Right cardiac atrium (tissue), 5 donors: ENCODE measurements around the gene SLC66A1. TPM values are rescaled to one million over a fixed set of nuclear protein-coding genes. Genes with fewer than 3 reads are reported as not detected.

Experiments
- ATAC-seq, 2 donors: fragments of 200-7000 bp; cut with Tn5 transposase; one replicate each; pipeline versions ENCODE4 v1.8.0 to v1.9.1; 2020; ENCODE audit warnings: moderate library complexity in 2 of 2, mild to moderate bottlenecking in 1 of 2
- DNase-seq, 3 donors: peaks; one replicate each; pipeline ENCODE4 v3.0.0-alpha.2; 2020
- H3K27ac ChIP-seq: one replicate; pipeline ENCODE4 v1.5.1; 2013; ENCODE audit warnings: mild to moderate bottlenecking, low read length, control low read depth, moderate library complexity
- H3K27me3 ChIP-seq: one replicate; pipeline ENCODE4 v1.6.1; 2013; ENCODE audit not compliant: control insufficient read depth, insufficient read depth
- H3K4me1 ChIP-seq: one replicate; pipeline ENCODE4 v1.6.1; 2013; ENCODE audit warnings: low read length; ENCODE audit not compliant: control insufficient read depth, insufficient read depth
- H3K4me3 ChIP-seq: one replicate; pipeline ENCODE4 v1.5.1; 2013; ENCODE audit warnings: low read length, control low read depth
- H3K9me3 ChIP-seq: one replicate; pipeline ENCODE4 v1.6.1; 2013; ENCODE audit warnings: low read length; ENCODE audit not compliant: control insufficient read depth
- WGBS: extraction: QIAGEN DNeasy Blood & Tissue Kit; methylation state at CpG from one replicate; pipeline ENCODE4 v1.1.7; 2013; 5-methylcytosine and 5-hydroxymethylcytosine counted together
- intact Hi-C, 4 donors: fragments of 100-400 bp; cut with DNase I; formaldehyde crosslinking; loops; one replicate each; pipeline versions ENCODE4 v1.11.0 to v1.14.0; 2022 to 2023
- polyA plus RNA-seq: library from polyadenylated mRNA; stranded (reverse); fragments of 200-250 nt; gene quantifications from one replicate; pipeline ENCODE4 v1.2.3, GENCODE V29; 2013
- total RNA-seq, 4 donors: library from RNA; stranded (reverse); fragmentation: NEBNext Ultra II Directional; extraction: Animal tissue kit (Norgen Biotek cat#: 25700); gene quantifications; one replicate each; pipeline ENCODE4 v1.2.1, GENCODE V29; 2021
- donor health status: healthy with polysubstance abuse.
- donor health status: DM: no; HTN: yes; CAD: no.
- donor health status: DM: no; HTN: no; CAD: no.
- donor health status: DM: no; HTN: yes; CAD: no; lungs with severe emphysema.
- donor health status: DM: yes; HTN: yes; CAD: no.

Gene SLC66A1
- total and polyA plus RNA-seq, 5 donors, result 6.6 to 9.2 (median 7.2) TPM

DNA sequence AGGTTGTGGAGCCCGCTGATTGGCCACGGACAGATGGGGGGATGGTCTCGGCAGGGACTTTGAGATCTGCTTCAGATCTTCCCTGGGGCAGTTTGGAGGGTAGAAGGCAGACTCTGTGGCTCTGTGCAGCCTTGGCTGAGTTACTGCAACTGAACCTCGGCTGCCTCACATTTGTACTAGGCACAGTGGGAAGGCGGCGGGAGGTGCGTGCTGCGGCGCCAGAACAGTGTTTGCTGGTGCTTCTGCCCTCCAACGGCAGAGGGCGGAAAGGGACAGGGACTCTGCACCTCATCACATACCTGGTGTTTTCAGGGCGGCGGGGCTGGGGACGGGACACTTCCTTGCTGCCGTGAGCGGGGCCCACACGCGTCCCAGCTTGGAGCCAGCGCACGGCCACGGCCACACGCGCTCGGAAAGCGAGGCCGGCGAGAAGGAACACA is 26.2 kb downstream of the SLC66A1 start:
- 81% methylated on average over 27 of the region's 27 CpGs for WGBS
- DNase-seq, result peak in 1 of 3 donors; percentile 47
- intact Hi-C loops, result no loop called here
- no peak overlapping the region for H3K27ac ChIP-seq
- H3K4me1 ChIP-seq, result no peaks in the 10 kb centered on the region
- no peaks in the 10 kb centered on the region for H3K27me3 ChIP-seq
- no peak for ATAC-seq
- no peak overlapping the region for H3K4me3 ChIP-seq
- no peaks in the 10 kb centered on the region for H3K9me3 ChIP-seq

DNA sequence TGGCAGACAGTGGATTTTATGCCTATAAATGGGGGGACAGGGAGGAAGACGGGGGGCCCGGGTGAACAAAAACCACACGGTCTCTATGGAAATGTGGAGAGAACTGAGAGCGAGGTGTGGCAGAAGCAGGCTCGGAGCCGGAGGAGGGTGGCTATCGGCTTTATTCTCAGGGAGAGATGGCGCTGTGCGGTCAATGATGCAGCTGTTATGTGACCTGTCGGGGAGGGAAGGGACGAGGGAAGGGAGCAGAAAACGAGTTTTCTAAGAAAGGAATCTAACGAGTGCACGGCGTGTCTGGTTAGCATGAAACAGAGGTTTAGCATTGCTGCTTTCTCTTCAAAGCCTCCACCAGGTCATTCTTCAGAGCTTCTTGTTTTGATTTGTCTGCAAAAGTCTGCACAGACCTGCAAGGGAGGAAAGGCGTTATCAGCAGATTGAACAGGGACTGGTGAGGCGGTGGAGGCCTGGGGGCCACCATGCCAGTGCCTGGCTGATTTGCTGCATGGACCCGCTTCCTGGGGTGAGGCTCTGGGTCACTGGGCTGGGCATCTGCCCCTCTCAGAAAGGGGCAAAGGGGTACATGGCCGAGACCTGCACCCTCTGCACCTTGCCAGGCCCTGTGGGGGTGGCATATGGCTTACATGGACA is 27.2 kb downstream of the SLC66A1 start:
- no peaks in the 10 kb centered on the region for H3K27me3 ChIP-seq
- no peaks in the 10 kb centered on the region for H3K4me1 ChIP-seq
- ATAC-seq, result no peak
- peak in 1 of 3 donors; percentile 20 for DNase-seq
- no peak overlapping the region for H3K4me3 ChIP-seq
- H3K27ac ChIP-seq, result no peak overlapping the region
- H3K9me3 ChIP-seq, result no peaks in the 10 kb centered on the region
- WGBS, result 86% methylated on average over 19 of the region's 19 CpGs
- intact Hi-C loops, result no loop called here

DNA sequence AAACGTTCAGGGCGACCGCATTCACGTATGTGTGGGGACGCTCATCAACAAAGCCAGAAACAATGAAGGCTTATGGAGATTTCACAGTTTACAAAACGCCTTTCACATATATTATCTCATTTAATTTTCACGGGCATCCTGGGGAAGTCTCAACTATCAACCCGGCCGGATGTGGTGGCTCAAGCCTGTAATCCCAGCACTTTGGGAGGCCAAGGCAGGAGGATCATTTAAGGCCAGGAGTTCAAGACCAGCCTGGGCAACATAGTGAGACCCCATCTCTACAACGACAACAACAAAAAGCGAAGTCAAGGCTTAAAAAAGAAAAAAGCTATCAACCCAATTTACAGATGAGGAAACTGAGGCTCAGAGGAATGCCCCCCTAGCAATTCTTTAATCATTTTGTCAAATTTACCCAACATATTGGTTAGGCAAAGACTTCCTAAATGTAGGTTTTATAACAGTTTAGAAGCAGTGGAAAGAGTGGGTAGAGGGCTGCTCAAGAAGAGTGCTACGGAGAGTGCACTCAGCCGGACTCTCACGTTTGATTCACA is 28.3 kb downstream of the SLC66A1 start:
- Histone ChIP-seq H3K4me1 (no peaks in the 10 kb centered on the region), H3K9me3 (no peaks in the 10 kb centered on the region), H3K27me3 (no peaks in the 10 kb centered on the region), H3K4me3 (no peak overlapping the region), H3K27ac (no peak overlapping the region)
- 94% methylated on average over 14 of the region's 14 CpGs for WGBS
- no peak for ATAC-seq
- peak in 1 of 3 donors; percentile 13 for DNase-seq
- intact Hi-C loops, result loop anchor here in 3 of 4 donors (5.0 to 10.0 kb wide), 2 partner anchors 312 to 314 kb away; no protein-coding TSS in a partner anchor

DNA sequence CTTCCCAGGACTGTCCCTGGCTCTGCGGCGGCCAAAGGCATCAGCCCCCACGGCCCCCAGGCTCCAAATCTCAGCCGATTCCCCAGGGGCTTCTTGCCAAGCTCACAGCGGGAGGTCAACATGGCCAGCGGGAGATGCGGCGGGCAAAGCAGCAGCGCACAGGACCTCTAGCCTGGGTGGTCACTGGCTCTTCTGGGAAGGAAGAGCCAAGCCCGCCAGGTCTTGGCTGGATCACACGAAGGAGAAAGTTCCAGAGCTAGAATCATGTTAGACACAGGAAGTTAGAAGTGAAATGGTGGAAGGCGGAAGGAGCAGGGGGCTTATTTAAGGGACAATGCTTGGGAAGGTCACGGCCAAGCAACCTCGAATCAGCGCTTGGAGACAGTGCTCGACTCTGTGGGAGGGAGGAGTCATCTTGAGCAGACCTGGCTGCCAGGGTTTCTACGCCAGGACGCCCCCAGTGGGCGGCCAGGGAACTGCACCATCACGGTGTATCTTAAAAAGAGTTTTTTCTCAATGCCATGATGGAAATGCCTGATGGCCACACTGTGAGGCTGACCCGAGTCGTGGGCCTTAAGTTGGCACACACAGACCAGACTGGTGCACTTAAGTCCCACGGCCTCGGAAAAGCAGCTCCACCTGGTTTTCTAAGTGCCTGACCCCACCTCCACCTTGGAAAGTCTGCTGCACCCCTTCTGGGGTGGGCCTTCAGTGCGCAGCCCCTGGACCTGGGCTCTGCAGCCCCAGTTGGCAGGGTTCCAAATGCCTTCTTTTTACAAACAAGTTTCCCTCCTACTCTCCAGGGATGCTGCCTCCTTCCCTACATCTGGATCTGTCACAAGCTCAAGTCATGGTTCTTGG is 29.3 kb downstream of the SLC66A1 start:
- intact Hi-C loops, result loop anchor here in 3 of 4 donors (5.0 to 10.0 kb wide), 2 partner anchors 311 to 313 kb away; no protein-coding TSS in a partner anchor
- 64% methylated on average over 25 of the region's 25 CpGs for WGBS
- Histone ChIP-seq H3K4me1 (no peaks in the 10 kb centered on the region), H3K9me3 (no peaks in the 10 kb centered on the region), H3K27me3 (no peaks in the 10 kb centered on the region), H3K27ac (no peak overlapping the region), H3K4me3 (no peak overlapping the region)
- DNase-seq, result peak; percentile 73 to 89 (median 88)
- ATAC-seq, result peak; percentile 15 to 42

DNA sequence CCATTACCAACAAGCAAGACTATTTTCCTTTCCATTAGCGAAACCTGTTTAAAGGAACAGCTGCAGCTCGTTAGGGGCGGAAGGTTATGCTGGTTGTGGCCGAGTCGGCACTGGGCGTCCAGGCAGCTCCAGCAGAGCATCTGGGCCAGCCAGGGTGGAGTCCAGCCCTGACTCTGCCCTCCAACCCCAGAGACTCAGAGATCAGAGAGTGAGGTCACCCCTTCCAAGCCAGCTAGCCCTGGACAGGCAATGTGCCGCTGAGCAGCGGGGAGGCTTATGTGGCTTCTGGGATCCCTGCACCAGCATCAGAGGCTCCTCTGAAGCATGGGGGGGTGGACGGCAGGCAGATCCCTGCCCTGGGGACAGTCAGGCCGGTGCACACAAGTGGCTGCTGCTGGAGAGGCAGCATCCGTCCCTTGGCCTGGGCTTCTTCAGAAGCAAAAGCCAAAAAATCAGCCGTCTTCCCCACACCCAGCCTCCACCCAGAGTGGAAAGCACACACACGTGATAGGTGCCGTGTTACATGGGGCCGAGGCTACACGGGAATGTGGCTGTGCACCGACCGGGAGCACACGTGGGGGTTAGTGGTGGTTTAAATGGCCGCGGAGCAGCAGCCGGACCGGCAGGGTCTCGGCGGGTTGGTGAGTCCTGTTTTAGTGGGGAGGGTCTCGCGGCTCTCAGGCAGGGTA is 30.1 kb downstream of the SLC66A1 start:
- Histone ChIP-seq H3K4me1 (no peaks in the 10 kb centered on the region), H3K4me3 (no peak overlapping the region), H3K27ac (no peak overlapping the region), H3K9me3 (no peaks in the 10 kb centered on the region), H3K27me3 (no peaks in the 10 kb centered on the region)
- 77% methylated on average over 27 of the region's 27 CpGs for WGBS
- DNase-seq (peak; percentile 46 to 78 (median 72)), ATAC-seq (peak; percentile 28 to 39)
- intact Hi-C loops, result loop anchor here in 3 of 4 donors (5.0 to 10.0 kb wide), 2 partner anchors 310 to 313 kb away; no protein-coding TSS in a partner anchor

DNA sequence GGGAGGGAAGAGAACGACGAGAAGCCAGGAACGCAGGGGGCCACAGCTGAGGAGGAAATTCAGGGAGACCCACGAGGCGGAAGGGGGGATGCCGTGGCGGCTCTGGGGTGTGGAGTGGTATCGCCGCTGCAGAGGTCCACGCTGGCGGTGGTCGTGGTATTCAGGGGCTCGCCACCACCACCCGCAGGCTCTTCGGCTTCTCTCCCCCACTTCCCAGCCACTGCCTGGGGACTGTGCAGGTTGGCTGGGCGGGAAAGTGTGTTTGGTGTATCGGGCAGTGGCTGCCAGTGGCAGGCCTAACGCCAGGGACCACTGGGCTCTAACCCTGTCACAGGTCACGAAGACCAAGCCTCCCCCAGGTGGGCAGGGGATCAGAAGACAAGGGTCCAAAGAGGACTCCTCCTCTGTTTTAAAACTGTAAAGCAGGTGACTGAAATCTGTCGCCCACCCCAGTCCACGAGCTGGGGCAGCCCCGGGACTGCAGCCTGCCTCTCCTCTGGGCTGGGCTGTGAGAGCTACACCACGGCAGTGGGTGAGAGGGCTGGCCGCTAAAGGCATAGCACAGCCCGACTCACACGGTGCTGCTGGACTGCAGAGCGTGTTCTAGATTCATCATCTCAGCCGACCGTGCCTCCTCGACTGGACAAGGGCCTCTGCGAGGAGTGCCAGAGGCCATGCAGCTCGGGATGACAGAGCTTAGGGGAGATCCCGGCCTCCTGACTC is 30.9 kb downstream of the SLC66A1 start:
- Histone ChIP-seq H3K27me3 (no peaks in the 10 kb centered on the region), H3K9me3 (no peaks in the 10 kb centered on the region), H3K4me3 (no peak overlapping the region), H3K4me1 (no peaks in the 10 kb centered on the region), H3K27ac (no peak overlapping the region)
- ATAC-seq (no peak), DNase-seq (peak in 1 of 3 donors; percentile 54)
- WGBS, result 82% methylated on average over 33 of the region's 33 CpGs
- intact Hi-C loops, result loop anchor here in 3 of 4 donors (5.0 to 10.0 kb wide), 2 partner anchors 309 to 312 kb away; no protein-coding TSS in a partner anchor

DNA sequence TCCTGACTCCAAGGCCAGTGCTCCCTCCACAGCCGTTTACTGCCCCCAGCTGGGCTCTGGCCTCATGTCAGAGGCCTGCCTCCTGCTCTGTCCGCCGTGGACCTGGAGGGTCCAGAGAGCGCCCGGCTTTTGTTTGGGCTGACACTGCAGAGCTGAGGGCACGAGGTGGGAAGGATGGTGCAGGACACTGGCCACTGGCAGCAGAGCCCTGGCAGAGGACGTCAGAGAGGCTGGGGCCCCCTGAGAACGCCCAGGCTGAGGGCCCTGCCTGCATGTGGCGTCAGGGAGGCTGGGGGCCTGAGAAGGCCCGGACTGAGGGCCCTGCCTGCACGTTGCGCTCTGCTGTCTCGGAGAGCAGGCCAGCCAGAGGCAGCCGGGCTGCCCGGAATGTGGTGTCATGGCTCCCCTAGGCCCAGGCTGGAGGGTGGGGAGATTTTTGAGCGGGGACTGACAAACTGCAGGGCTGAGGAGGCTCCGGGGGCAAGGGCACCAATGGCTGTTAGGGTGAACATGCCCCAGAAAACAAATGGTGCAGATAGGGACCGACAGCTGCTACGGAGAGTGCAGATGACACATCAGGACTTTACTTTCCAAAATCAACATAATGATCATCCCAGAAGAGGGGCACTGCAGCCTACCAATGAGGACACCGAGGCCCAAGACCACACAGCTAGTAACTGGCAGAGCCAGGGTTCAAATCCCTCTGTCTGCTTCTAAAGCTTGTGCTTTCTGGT is 31.7 kb downstream of the SLC66A1 start:
- H3K9me3 ChIP-seq, result no peaks in the 10 kb centered on the region
- no peaks in the 10 kb centered on the region for H3K27me3 ChIP-seq
- intact Hi-C loops, result loop anchor here (2.0 to 10.0 kb wide), 3 partner anchors 307 to 311 kb away; no protein-coding TSS in a partner anchor
- no peaks in the 10 kb centered on the region for H3K4me1 ChIP-seq
- 84% methylated on average over 20 of the region's 20 CpGs for WGBS
- no peak for ATAC-seq
- peak in 1 of 3 donors; percentile 43 for DNase-seq
- no peak overlapping the region for H3K4me3 ChIP-seq
- H3K27ac ChIP-seq, result no peak overlapping the region

DNA sequence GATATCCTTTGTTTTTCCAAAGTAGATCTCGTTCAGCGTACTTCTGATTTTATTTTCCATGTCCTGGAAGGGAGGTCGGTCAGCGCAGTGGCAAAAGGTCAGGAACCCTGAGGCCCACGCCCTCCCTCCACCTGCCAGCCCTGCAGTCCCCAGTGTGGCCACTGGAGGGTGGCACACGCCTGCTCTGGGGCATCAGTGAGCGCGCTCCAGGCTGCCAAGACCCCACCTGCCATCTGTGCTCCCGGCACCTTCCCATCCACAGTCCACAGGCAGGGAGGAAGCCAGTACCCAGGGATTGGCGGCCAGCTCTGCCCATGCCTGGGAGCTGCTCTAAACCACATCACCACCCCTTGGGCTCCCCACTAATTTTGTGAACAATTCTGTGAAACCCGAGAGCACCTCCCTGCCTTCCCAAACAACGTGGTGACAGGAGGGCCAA is 32.3 kb downstream of the SLC66A1 start:
- WGBS, result 60% methylated on average over 12 of the region's 12 CpGs
- peak; percentile 58 to 79 for ATAC-seq
- no peaks in the 10 kb centered on the region for H3K27me3 ChIP-seq
- peak; percentile 71 to 88 (median 86) for DNase-seq
- no peaks in the 10 kb centered on the region for H3K9me3 ChIP-seq
- no peak overlapping the region for H3K4me3 ChIP-seq
- intact Hi-C loops, result loop anchor here (2.0 to 10.0 kb wide), 3 partner anchors 306 to 310 kb away; no protein-coding TSS in a partner anchor
- H3K27ac ChIP-seq, result no peak overlapping the region
- H3K4me1 ChIP-seq, result no peaks in the 10 kb centered on the region

DNA sequence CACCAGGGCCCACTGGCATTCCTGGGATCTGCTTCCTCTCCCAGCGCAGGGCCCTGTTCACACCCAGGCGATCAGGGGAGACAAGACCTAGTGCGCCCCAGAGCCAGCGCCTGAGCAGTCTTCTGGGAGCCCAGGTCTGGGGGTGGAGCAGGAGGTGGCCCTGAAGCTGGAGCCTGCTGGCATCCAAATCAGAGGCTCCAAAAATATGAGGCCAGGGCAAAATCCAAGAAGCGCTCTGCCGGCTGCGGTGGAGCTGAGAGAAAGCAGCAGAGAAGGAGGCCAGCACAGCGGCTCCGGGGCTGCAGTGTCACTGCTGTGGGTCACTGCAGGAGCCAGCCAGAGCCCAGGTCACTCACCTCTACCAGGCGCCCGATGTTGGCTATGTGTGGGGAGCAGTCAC is 32.7 kb downstream of the SLC66A1 start:
- no peak overlapping the region for H3K27ac ChIP-seq
- no peak for DNase-seq
- 93% methylated on average over 11 of the region's 11 CpGs for WGBS
- intact Hi-C loops, result loop anchor here (2.0 to 10.0 kb wide), 3 partner anchors 306 to 310 kb away; no protein-coding TSS in a partner anchor
- no peaks in the 10 kb centered on the region for H3K9me3 ChIP-seq
- no peak overlapping the region for H3K4me3 ChIP-seq
- no peaks in the 10 kb centered on the region for H3K4me1 ChIP-seq
- H3K27me3 ChIP-seq, result no peaks in the 10 kb centered on the region
- no peak for ATAC-seq
